Activated naive CD4-positive, alpha-beta T cell (primary cell): ENCODE measurements around the gene THAP3.
"Not testable (repeated sequence)": the region's sequence is repeated elsewhere in the genome, so short reads cannot be mapped to it uniquely, and the experiment has no call there.

ENCODE experiments used
- DNase-seq, 4 experiments: peaks; one replicate each; lab custom pipeline; 2025; lab: John Stamatoyannopoulos, UW

Gene THAP3

DNA sequence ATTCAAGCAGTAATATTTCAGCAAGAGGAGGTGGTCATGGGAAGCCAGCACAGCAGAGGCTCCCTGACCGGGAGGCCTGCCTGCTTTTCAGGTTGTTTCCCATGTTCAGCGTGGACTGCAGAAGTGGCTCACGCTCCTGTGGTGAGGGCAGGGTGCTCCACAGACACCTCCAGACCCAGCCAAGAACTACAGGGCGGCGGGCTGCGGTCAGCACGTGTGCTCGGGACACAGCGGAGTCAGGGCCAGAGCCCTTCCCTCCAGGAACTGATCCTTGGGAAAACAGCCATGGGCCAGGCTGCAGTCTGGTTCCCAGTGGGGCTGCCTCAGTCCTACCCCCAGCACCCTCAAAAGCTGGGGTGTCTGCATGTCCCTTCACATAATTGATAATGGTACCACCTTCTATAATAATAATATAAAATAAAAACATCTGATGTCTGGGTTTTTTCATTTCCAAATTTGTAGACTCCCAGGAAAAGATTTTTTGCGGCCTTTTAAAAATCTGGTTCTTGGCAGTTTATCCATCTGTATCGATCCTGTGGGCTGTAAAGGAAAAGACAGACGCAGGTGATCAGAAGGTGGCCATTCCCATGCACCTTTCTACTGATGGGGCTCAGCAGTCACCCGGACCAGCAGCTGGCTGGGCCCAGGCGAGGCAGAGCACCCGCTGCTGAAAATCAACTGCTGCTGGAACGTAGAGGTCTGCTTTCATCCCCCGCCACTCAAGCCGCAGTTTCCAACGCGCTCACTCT, 10.7 kb downstream of the THAP3 start:
- DNase-seq, result no peak

DNA sequence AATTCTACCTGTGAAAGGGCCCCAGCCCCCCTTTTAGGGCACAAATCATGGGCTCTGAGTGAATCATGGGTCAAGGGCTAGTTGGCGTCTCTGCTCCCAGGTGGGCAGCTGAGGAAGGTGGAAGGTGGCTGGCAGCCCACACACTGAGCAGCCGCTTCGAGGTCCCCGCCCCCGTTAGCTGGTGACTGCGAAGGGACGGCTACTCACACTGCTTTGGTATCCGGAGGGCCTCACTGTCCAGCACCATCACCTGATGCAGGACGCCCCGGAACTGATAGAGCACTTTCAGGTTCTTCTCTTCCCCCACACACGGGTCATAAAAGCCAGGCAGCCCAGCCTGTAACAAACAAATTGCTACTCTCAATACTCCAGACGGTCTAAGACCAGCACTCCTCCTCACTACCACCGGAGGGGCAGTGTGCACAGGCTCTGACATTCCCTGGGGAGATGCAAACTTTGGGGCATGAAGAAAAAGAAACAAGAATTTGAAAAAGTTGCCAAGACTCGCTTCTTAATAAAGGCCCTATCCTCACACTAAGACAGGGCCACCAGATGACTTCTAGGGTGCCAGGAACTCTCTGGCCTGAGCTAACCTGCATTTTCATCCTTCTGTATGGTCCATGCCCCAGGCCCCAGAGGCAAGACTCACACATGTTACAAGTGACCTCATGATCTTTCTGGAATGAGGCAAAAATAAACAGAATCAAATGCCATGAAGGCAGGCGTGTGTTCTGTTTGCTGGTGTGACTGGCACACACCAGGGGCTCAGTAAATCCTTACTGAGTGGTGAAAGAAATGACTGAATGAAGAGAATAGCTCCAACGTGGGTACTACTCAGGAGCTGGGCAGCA, 11.5 kb downstream of the THAP3 start:
- no peak for DNase-seq

- not testable (repeated sequence) for DNase-seq
Measured at GRCh38 chr1:6636778-6637177, 12.1 kb downstream of the THAP3 start.

GRCh38 chr1:6637770-6638169, 13.1 kb downstream of the THAP3 start:
- DNase-seq, result no peak

GRCh38 chr1:6638226-6638625, 13.6 kb downstream of the THAP3 start:
- DNase-seq, result no peak

DNA sequence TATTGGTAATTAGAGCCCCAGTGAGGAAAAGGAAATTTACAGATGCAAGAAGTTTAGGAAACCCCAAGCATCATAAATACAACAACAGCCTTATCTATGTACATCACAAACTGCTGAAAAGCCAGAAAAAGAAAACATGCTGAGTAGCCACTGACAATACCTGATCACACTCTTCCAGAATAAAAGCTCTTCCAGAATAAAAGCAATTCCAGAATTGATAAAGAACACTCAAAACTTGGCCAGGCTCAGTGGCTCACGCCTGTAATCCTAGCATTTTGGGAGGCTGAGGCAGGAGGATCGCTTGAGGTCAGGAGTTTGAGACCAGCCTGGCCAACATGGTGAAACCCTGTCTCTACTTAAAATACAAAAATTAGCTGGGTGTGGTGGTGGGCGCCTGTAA, 16.2 kb downstream of the THAP3 start:
- not testable (repeated sequence) for DNase-seq

DNA sequence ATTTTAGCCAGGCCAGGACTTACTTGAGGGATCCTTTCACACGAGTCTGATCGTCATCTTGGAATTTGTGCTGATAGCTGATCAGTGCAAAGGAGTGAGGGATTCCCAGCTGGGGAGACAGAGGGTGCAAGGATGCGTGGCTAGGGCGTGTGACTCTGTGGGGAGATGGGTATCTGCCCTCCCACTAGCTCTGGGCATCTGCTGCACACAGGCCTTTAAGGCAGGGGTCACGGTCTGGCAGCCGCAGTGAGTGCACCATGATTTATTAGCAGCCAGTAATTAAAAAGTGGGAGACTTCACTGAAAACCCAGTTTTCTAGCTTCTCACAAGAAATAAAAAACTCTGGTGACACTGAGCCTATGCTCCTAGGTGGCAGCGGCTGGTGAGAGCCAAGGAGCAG, 20.4 kb downstream of the THAP3 start:
- DNase-seq, result no peak

- no peak for DNase-seq
Measured at GRCh38 chr1:6646499-6647148, 22.0 kb downstream of the THAP3 start.

- DNase-seq, result no peak
Measured at GRCh38 chr1:6648556-6648955, 23.9 kb downstream of the THAP3 start.

GRCh38 chr1:6651909-6652308, 27.2 kb downstream of the THAP3 start:
- no peak for DNase-seq

GRCh38 chr1:6652986-6653385, 28.3 kb downstream of the THAP3 start:
- no peak for DNase-seq

- no peak for DNase-seq
Measured at GRCh38 chr1:6653436-6654290, 29.0 kb downstream of the THAP3 start.

DNA sequence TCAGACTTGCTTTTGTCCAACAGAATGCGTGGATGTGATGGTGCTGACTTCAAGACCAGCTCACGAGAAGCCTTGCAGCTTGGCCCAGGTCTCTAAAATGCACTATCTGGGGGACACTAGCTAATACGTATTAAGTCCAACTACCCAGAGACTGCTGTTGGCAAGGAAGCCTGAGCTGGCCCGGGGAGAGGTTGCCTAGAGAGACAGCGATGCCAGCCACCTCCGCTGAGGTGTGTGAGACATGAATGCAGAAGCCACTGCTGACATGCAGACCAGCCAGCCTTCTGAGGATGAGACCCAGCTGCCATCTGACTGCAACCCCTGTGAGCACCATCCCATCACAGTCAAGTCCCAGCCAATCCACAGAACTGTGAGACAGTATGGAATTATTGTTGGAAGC, 32.5 kb downstream of the THAP3 start:
- DNase-seq, result no peak

- no peak for DNase-seq
Measured at GRCh38 chr1:6658359-6659060, 33.8 kb downstream of the THAP3 start.

- no peak for DNase-seq
Measured at GRCh38 chr1:6660415-6661049, 35.9 kb downstream of the THAP3 start.

DNA sequence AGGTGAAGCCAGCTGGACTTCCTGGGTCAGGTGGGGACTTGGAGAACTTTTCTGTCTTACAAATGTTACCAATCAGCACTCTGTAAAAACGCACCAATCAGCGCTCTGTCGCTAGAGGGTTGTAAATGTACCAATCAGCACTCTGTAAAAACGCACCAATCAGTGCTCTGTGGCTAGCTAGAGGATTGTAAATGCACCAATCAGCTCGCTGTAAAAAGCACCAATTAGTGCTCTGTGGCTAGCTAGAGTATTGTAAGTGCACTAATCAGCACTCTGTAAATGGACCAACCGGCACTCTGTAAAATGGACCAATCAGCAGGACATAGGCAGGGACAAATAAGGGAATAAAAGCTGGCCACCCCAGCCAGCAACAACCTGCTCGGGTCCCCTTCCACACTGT, 37.8 kb downstream of the THAP3 start:
- DNase-seq, result not testable (repeated sequence)

DNA sequence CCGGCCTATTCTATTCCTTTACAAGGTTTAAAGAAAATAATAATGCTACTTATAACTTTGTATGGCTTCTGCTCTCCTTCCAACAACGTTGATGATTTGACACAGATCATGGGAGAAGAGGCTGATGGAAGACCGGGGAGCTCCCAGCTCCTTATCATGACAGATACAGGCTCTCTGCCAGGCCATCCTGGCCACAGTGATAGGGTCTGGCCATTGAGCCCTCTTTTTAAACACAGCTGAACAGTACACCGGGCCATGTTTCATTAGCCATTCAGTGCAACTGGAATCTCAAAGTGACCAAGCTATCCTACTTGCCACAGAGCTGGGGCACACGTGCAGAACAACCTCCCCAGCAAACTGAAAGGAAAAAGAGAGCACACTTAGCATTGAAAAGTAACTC, 42.0 kb downstream of the THAP3 start:
- no peak for DNase-seq

DNA sequence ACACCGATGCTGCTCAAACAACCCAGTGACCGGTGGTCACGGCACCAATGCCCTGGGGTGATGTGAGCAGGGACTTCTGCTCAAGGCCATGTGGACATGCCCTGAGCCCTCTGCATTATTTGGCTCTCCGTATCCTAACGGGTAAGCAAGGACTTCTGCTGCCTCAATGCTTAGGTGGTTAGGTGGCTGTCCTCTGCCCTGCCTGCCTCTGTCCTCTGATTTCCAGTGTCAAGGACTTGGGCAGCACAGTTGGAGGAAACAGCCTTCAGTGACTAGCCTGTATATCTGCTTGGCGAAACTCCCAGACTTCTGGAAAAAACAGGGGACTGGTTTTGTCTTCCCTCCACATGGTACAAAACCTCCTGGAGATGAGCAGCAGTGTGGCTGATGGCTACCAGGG, 42.5 kb downstream of the THAP3 start:
- no peak for DNase-seq

DNA sequence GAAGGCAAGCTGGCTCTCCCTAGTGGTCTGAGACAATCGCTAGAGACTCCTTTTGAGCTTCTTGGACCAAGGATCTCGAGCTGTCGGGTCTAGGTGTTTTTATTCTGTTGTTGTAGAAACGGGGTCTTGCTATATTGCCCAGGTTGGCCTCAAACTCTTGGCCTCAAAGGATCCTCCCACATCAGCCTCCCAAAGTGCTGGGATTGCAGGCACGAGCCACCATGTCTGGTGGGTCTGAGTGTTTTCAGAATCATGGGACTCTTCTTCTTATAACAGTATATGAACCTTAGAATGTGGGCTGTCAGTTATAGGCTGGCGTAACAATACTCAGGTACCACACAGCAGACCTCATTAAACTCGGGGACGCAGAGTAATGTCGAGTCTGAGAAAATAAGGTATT, 43.8 kb downstream of the THAP3 start:
- no peak for DNase-seq

- DNase-seq, result no peak
Measured at GRCh38 chr1:6672558-6672957, 47.9 kb downstream of the THAP3 start.
